WTC11 (cell line): ENCODE measurements around the gene USF2.

Source experiments
- ATF3 ChIP-seq: sonication (generic); formaldehyde crosslinking; conservative IDR thresholded peaks from 2 replicates; pipeline ENCODE4 v1.8.1; 2022; ENCODE audit warnings: mild to moderate bottlenecking, missing genetic modification reagents
- CREB1 ChIP-seq: sonication (generic); formaldehyde crosslinking; IDR thresholded peaks from 2 replicates; pipeline ENCODE4 v1.8.0; 2023; ENCODE audit warnings: mild to moderate bottlenecking, missing genetic modification reagents
- CTCF ChIP-seq: fragments of 200-600 bp; IDR thresholded peaks from 2 replicates; pipeline ENCODE4 v1.8.0; 2022; ENCODE audit warnings: antibody characterized with exemption
- E2F1 ChIP-seq: sonication (generic); formaldehyde crosslinking; IDR thresholded peaks from 2 replicates; pipeline ENCODE4 v1.8.0; 2022; ENCODE audit warnings: mild to moderate bottlenecking, missing genetic modification reagents
- E2F5 ChIP-seq: sonication (generic); formaldehyde crosslinking; IDR thresholded peaks from 2 replicates; pipeline ENCODE4 v1.8.1; 2022; ENCODE audit warnings: mild to moderate bottlenecking, moderate library complexity, missing genetic modification reagents
- GABPB1 ChIP-seq: sonication (generic); formaldehyde crosslinking; IDR thresholded peaks from 2 replicates; pipeline ENCODE4 v1.8.1; 2023; ENCODE audit warnings: mild to moderate bottlenecking, missing genetic modification reagents
- IRF2 ChIP-seq: sonication (generic); formaldehyde crosslinking; IDR thresholded peaks from 2 replicates; pipeline ENCODE4 v1.8.0; 2022; ENCODE audit warnings: low read depth, missing genetic modification reagents, borderline replicate concordance
- JUN ChIP-seq: sonication (generic); formaldehyde crosslinking; IDR thresholded peaks from 2 replicates; pipeline ENCODE4 v1.8.0; 2023; ENCODE audit warnings: mild to moderate bottlenecking, missing genetic modification reagents
- TCF7 ChIP-seq: sonication (generic); formaldehyde crosslinking; IDR thresholded peaks from 2 replicates; pipeline ENCODE4 v1.8.0; 2022; ENCODE audit warnings: mild to moderate bottlenecking, low read depth, missing genetic modification reagents, moderate library complexity
- USF1 ChIP-seq: sonication (generic); formaldehyde crosslinking; IDR thresholded peaks from 2 replicates; pipeline ENCODE4 v1.8.0; 2022; ENCODE audit warnings: mild to moderate bottlenecking, missing genetic modification reagents

GRCh38 chr19:35310331-35310730 is 41.6 kb downstream of the USF2 start:
- TF ChIP-seq CTCF = no peak
- no peak for TF ChIP-seq CREB1 (CRISPR knock-in tag)
- TF ChIP-seq E2F5 = no peak
- TF ChIP-seq IRF2 = no peak
- no peak for TF ChIP-seq ATF3 (CRISPR knock-in tag)
- no peak for TF ChIP-seq JUN
- no peak for TF ChIP-seq GABPB1 (CRISPR knock-in tag)
- no peak for TF ChIP-seq TCF7 (CRISPR knock-in tag)
- TF ChIP-seq USF1 (CRISPR knock-in tag) = no peak
- TF ChIP-seq E2F1 (CRISPR knock-in tag) = no peak
